Measurements from ENCODE around the gene LEP. TPM values are rescaled to one million over a fixed set of nuclear protein-coding genes. Genes with fewer than 3 reads are reported as not detected.

Gene LEP
- total and polyA plus RNA-seq, 4 donors: 0.02 TPM; not detected in 3

DNA sequence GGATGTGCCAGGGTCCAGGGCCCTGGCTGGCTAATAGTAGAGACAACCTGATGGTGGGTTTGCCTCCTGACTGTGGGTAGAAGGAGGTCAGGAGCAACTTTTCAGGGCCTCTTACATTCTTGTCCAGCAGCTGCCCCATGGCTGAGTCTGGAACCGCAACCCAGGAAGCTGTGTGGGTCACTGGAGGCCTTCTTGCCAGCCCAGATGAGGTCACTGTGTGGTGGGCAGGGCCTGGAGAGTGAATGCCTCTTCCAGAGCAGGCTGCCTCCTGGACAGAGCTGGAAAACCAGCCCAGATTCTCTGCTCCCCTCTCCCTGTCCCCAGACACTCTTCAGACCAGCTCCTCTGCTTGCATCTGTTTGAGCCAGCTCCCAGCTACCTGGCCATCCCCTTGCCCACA lies 43.5 kb upstream of the LEP start:
- Histone ChIP-seq H3K27me3 (ENCODE audit: control insufficient read depth in 4 of 4, insufficient read depth in 4 of 4, low read length in 3 of 4) (peaks cover 0 to 5% (median 0%) of the 10 kb centered on the region in 4 donors), H3K4me1 (ENCODE audit: control insufficient read depth in 4 of 4, insufficient read depth in 4 of 4, low read length in 3 of 4) (peaks cover 4 to 8% (median 5%) of the 10 kb centered on the region in 4 donors), H3K9ac (ENCODE audit: low read depth in 1 of 2, low read length in 2 of 2) (no peak overlapping the region), H3K36me3 (ENCODE audit: control insufficient read depth in 4 of 4, insufficient read depth in 3 of 4, low read depth in 1 of 4, low read length in 3 of 4) (no peaks in the 10 kb centered on the region), H3K4me3 (ENCODE audit: low read depth in 1 of 3, low read length in 3 of 3) (no peak overlapping the region), H3K9me3 (ENCODE audit: control insufficient read depth in 4 of 4, low read length in 3 of 4) (peaks cover 4 to 19% (median 5%) of the 10 kb centered on the region in 4 donors), H3K27ac (ENCODE audit: low read depth in 1 of 2, low read length in 2 of 2) (no peak overlapping the region)
- WGBS: 98% methylated on average over 1 of the region's 1 CpG
- no peak for DNase-seq (ENCODE audit: low spot score)
- TF ChIP-seq JUND (IDR thresholded peaks at IDR 0.05) (no peak), HNF4G (IDR thresholded peaks at IDR 0.05) (no peak), RAD21 (IDR thresholded peaks at IDR 0.05) (no peak), RXRA (IDR thresholded peaks at IDR 0.05) (no peak), TAF1 (conservative IDR thresholded peaks at IDR 0.05) (no peak), YY1 (IDR thresholded peaks at IDR 0.05) (no peak), EGR1 (IDR thresholded peaks at IDR 0.05; ENCODE audit: low read depth in 2 of 2) (no peak), HNF4A (conservative IDR thresholded peaks at IDR 0.05) (no peak), FOXA1 (IDR thresholded peaks at IDR 0.05) (no peak), GABPA (IDR thresholded peaks at IDR 0.05 in 1 of 2, conservative IDR thresholded peaks at IDR 0.05 in 1 of 2) (no peak), FOXA2 (IDR thresholded peaks at IDR 0.05) (no peak), NR2F2 (IDR thresholded peaks at IDR 0.05) (no peak)
- TF ChIP-seq, protein P1, sequence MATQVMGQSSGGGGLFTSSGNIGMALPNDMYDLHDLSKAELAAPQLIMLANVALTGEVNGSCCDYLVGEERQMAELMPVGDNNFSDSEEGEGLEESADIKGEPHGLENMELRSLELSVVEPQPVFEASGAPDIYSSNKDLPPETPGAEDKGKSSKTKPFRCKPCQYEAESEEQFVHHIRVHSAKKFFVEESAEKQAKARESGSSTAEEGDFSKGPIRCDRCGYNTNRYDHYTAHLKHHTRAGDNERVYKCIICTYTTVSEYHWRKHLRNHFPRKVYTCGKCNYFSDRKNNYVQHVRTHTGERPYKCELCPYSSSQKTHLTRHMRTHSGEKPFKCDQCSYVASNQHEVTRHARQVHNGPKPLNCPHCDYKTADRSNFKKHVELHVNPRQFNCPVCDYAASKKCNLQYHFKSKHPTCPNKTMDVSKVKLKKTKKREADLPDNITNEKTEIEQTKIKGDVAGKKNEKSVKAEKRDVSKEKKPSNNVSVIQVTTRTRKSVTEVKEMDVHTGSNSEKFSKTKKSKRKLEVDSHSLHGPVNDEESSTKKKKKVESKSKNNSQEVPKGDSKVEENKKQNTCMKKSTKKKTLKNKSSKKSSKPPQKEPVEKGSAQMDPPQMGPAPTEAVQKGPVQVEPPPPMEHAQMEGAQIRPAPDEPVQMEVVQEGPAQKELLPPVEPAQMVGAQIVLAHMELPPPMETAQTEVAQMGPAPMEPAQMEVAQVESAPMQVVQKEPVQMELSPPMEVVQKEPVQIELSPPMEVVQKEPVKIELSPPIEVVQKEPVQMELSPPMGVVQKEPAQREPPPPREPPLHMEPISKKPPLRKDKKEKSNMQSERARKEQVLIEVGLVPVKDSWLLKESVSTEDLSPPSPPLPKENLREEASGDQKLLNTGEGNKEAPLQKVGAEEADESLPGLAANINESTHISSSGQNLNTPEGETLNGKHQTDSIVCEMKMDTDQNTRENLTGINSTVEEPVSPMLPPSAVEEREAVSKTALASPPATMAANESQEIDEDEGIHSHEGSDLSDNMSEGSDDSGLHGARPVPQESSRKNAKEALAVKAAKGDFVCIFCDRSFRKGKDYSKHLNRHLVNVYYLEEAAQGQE (IDR thresholded peaks at IDR 0.05): no peak
- TF ChIP-seq, protein P2, sequence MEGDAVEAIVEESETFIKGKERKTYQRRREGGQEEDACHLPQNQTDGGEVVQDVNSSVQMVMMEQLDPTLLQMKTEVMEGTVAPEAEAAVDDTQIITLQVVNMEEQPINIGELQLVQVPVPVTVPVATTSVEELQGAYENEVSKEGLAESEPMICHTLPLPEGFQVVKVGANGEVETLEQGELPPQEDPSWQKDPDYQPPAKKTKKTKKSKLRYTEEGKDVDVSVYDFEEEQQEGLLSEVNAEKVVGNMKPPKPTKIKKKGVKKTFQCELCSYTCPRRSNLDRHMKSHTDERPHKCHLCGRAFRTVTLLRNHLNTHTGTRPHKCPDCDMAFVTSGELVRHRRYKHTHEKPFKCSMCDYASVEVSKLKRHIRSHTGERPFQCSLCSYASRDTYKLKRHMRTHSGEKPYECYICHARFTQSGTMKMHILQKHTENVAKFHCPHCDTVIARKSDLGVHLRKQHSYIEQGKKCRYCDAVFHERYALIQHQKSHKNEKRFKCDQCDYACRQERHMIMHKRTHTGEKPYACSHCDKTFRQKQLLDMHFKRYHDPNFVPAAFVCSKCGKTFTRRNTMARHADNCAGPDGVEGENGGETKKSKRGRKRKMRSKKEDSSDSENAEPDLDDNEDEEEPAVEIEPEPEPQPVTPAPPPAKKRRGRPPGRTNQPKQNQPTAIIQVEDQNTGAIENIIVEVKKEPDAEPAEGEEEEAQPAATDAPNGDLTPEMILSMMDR (IDR thresholded peaks at IDR 0.05; ENCODE audit: low read depth, low read length, missing input control): no peak
- TF ChIP-seq, protein P3, sequence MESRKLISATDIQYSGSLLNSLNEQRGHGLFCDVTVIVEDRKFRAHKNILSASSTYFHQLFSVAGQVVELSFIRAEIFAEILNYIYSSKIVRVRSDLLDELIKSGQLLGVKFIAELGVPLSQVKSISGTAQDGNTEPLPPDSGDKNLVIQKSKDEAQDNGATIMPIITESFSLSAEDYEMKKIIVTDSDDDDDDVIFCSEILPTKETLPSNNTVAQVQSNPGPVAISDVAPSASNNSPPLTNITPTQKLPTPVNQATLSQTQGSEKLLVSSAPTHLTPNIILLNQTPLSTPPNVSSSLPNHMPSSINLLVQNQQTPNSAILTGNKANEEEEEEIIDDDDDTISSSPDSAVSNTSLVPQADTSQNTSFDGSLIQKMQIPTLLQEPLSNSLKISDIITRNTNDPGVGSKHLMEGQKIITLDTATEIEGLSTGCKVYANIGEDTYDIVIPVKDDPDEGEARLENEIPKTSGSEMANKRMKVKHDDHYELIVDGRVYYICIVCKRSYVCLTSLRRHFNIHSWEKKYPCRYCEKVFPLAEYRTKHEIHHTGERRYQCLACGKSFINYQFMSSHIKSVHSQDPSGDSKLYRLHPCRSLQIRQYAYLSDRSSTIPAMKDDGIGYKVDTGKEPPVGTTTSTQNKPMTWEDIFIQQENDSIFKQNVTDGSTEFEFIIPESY (IDR thresholded peaks at IDR 0.05): no peak
- TF ChIP-seq, protein P4, sequence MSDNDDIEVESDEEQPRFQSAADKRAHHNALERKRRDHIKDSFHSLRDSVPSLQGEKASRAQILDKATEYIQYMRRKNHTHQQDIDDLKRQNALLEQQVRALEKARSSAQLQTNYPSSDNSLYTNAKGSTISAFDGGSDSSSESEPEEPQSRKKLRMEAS (IDR thresholded peaks at IDR 0.05): no peak
- TF ChIP-seq, protein P5, sequence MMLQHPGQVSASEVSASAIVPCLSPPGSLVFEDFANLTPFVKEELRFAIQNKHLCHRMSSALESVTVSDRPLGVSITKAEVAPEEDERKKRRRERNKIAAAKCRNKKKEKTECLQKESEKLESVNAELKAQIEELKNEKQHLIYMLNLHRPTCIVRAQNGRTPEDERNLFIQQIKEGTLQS (IDR thresholded peaks at IDR 0.05): no peak

All from liver (tissue), 9 donors.